ENCODE data around the gene PTGER2. TPM values are rescaled to one million over a fixed set of nuclear protein-coding genes. Genes with fewer than 3 reads are reported as not detected.

Gene PTGER2
- total RNA-seq, 1 experiment from 2014 or later = 0.57 TPM

- BruUV-seq (replicated peaks) = no TSS peak
- no peak for TF ChIP-seq CEBPB (IDR thresholded peaks at IDR 0.05; ENCODE audit: low read depth)
- ATAC-seq (no peak), DNase-seq (ENCODE audit: low read depth, low spot score) (no peak)
- Histone ChIP-seq H3K4me1 (ENCODE audit: control insufficient read depth in 1 of 2, insufficient read depth in 2 of 2, low read length in 2 of 2) (no peaks in the 10 kb centered on the region), H3K27me3 (ENCODE audit: insufficient read depth, low read length) (no peaks in the 10 kb centered on the region), H3K36me3 (ENCODE audit: control insufficient read depth in 1 of 2, insufficient read depth in 2 of 2, low read length in 2 of 2) (no peaks in the 10 kb centered on the region), H3K4me3 (replicated peaks in 1 of 2; ENCODE audit: low read depth in 1 of 2, low read length in 2 of 2) (no peak overlapping the region), H2AFZ (ENCODE audit: low read depth, low read length, poor library complexity, severe bottlenecking) (no peak overlapping the region), H3K9ac (ENCODE audit: low read length) (no peak overlapping the region), H3K79me2 (ENCODE audit: insufficient read depth, low read length) (no peaks in the 10 kb centered on the region), H4K20me1 (ENCODE audit: insufficient read depth) (no peaks in the 10 kb centered on the region), H3K9me2 (ENCODE audit: insufficient read depth) (no peaks in the 10 kb centered on the region), H3K9me3 (ENCODE audit: control insufficient read depth in 1 of 2, insufficient read depth in 1 of 2, low read depth in 1 of 2, low read length in 2 of 2) (no peaks in the 10 kb centered on the region), H3K4me2 (ENCODE audit: low read length) (no peak overlapping the region), H3K27ac (ENCODE audit: low read depth, low read length) (no peak overlapping the region)
- ChIA-PET POLR2A (no interaction called here), CTCF (no interaction called here), RAD21 (ENCODE audit: low non-redundant PET in 1 of 2, low total read pairs in 2 of 2, uncharacterized antibody in 2 of 2, unreplicated experiment in 2 of 2) (no interaction called here)
- intact Hi-C loops (cut with micrococcal nuclease) = no loop called here
Measured at GRCh38 chr14:52329678-52330369, 15.7 kb downstream of the PTGER2 start.

GRCh38 chr14:52332269-52332668, 18.2 kb downstream of the PTGER2 start:
- Histone ChIP-seq H3K27ac (ENCODE audit: low read depth, low read length) (no peak overlapping the region), H2AFZ (ENCODE audit: low read depth, low read length, poor library complexity, severe bottlenecking) (no peak overlapping the region), H4K20me1 (ENCODE audit: insufficient read depth) (no peaks in the 10 kb centered on the region), H3K4me2 (ENCODE audit: low read length) (no peak overlapping the region), H3K4me1 (ENCODE audit: control insufficient read depth in 1 of 2, insufficient read depth in 2 of 2, low read length in 2 of 2) (no peaks in the 10 kb centered on the region), H3K9me2 (ENCODE audit: insufficient read depth) (no peaks in the 10 kb centered on the region), H3K9me3 (ENCODE audit: control insufficient read depth in 1 of 2, insufficient read depth in 1 of 2, low read depth in 1 of 2, low read length in 2 of 2) (no peaks in the 10 kb centered on the region), H3K36me3 (ENCODE audit: control insufficient read depth in 1 of 2, insufficient read depth in 2 of 2, low read length in 2 of 2) (no peaks in the 10 kb centered on the region), H3K27me3 (ENCODE audit: insufficient read depth, low read length) (no peaks in the 10 kb centered on the region), H3K9ac (ENCODE audit: low read length) (no peak overlapping the region), H3K79me2 (ENCODE audit: insufficient read depth, low read length) (no peaks in the 10 kb centered on the region), H3K4me3 (replicated peaks in 1 of 2; ENCODE audit: low read depth in 1 of 2, low read length in 2 of 2) (no peak overlapping the region)
- TF ChIP-seq POLR2A (IDR thresholded peaks at IDR 0.05; ENCODE audit: borderline replicate concordance, extremely low read depth, insufficient read depth, insufficient read length) = no peak
- no peak for TF ChIP-seq CEBPB (IDR thresholded peaks at IDR 0.05; ENCODE audit: low read depth)
- TF ChIP-seq ELF1 (IDR thresholded peaks at IDR 0.05; ENCODE audit: borderline replicate concordance, low read depth) = no peak
- TF ChIP-seq EZH2 (IDR thresholded peaks at IDR 0.05) = no peak
- TF ChIP-seq, protein P1, sequence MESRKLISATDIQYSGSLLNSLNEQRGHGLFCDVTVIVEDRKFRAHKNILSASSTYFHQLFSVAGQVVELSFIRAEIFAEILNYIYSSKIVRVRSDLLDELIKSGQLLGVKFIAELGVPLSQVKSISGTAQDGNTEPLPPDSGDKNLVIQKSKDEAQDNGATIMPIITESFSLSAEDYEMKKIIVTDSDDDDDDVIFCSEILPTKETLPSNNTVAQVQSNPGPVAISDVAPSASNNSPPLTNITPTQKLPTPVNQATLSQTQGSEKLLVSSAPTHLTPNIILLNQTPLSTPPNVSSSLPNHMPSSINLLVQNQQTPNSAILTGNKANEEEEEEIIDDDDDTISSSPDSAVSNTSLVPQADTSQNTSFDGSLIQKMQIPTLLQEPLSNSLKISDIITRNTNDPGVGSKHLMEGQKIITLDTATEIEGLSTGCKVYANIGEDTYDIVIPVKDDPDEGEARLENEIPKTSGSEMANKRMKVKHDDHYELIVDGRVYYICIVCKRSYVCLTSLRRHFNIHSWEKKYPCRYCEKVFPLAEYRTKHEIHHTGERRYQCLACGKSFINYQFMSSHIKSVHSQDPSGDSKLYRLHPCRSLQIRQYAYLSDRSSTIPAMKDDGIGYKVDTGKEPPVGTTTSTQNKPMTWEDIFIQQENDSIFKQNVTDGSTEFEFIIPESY (IDR thresholded peaks at IDR 0.05; ENCODE audit: extremely low read depth, insufficient replicate concordance, low read length) = no peak
- TF ChIP-seq, protein P2, sequence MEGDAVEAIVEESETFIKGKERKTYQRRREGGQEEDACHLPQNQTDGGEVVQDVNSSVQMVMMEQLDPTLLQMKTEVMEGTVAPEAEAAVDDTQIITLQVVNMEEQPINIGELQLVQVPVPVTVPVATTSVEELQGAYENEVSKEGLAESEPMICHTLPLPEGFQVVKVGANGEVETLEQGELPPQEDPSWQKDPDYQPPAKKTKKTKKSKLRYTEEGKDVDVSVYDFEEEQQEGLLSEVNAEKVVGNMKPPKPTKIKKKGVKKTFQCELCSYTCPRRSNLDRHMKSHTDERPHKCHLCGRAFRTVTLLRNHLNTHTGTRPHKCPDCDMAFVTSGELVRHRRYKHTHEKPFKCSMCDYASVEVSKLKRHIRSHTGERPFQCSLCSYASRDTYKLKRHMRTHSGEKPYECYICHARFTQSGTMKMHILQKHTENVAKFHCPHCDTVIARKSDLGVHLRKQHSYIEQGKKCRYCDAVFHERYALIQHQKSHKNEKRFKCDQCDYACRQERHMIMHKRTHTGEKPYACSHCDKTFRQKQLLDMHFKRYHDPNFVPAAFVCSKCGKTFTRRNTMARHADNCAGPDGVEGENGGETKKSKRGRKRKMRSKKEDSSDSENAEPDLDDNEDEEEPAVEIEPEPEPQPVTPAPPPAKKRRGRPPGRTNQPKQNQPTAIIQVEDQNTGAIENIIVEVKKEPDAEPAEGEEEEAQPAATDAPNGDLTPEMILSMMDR (IDR thresholded peaks at IDR 0.05 in 2 of 3, conservative IDR thresholded peaks at IDR 0.05 in 1 of 3; ENCODE audit: borderline replicate concordance in 1 of 3, insufficient read depth in 1 of 3, low read depth in 2 of 3, low read length in 2 of 3) = no peak
- no peak for TF ChIP-seq YY1 (IDR thresholded peaks at IDR 0.05; ENCODE audit: extremely low read depth, insufficient replicate concordance, low read depth, low read length)
- no peak for TF ChIP-seq TCF7L2 (IDR thresholded peaks at IDR 0.05; ENCODE audit: borderline replicate concordance, extremely low read depth, insufficient read depth, insufficient read length)
- no peak for DNase-seq (ENCODE audit: low read depth, low spot score)
- no TSS peak for BruUV-seq (replicated peaks)
- ChIA-PET POLR2A (no interaction called here), CTCF (no interaction called here), RAD21 (ENCODE audit: low non-redundant PET in 1 of 2, low total read pairs in 2 of 2, uncharacterized antibody in 2 of 2, unreplicated experiment in 2 of 2) (no interaction called here)
- intact Hi-C loops (cut with micrococcal nuclease) = no loop called here
- no peak for ATAC-seq
